ENCODE results near the gene SLC30A3.
"Not testable (repeated sequence)": the region's sequence is repeated elsewhere in the genome, so short reads cannot be mapped to it uniquely, and the experiment has no call there.

SLC30A3 gene

DNA sequence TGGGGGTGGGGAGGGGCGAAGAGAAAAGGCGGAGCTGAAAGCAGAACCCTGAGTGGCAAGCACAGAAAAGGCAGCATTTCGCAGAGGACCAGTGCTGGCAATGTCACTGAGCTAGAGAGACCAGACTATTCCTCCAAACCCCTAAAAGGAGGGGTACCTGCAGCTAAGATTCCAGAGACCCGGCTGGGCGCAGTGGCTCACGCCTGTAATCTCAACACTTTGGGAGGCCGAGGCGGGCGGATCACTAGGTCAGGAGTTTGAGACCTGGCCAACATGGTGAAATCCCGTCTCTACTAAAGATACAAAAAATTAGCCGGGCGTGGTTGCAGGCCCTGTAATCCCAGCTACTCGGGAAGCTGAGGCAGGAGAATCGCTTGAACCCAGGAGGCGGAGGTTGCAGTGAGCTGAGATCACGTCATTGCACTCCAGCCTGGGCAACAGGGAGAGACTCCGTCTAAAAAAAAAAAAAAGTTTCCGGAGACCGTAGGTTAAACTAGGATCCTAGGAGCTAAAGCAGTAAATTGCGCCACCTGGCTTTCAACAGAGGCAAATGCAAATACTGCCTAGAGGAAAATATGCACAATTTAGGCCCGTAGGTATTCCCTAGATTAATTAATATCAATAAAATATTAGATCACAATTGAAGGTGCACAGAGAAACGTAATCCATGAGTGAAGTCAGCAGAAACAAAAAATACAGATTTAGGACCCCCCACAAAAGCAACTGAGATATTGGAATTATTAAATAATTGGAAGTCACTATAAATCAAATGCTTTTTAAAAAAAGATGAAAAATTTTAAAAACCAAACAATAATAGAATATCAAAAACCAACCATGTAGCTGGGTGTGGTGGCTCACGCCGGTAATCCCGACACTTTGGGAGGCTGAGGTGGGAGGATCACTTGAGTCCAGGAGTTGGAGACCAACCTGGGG lies 40.5 kb upstream of the SLC30A3 start:
- Histone ChIP-seq H3K56ac (ENCODE audit: low read length) (peak overlapping the region; percentile 56), H3K79me2 (ENCODE audit: control insufficient read depth, insufficient read depth, low read length) (no peaks in the 10 kb centered on the region), H3K9ac (ENCODE audit: low read length) (peak overlapping the region; percentile 44), H3K23ac (ENCODE audit: low read length) (no peak overlapping the region), H3K4me2 (ENCODE audit: low read length) (no peak overlapping the region), H4K5ac (ENCODE audit: low read length) (no peak overlapping the region), H3K4me1 (ENCODE audit: control insufficient read depth, low read depth, low read length) (no peaks in the 10 kb centered on the region), H3K36me3 (ENCODE audit: control insufficient read depth, insufficient read depth, low read length) (no peaks in the 10 kb centered on the region), H3K27ac (ENCODE audit: low read depth, low read length) (no peak overlapping the region), H2BK5ac (ENCODE audit: low read length) (no peak overlapping the region), H3K4ac (ENCODE audit: low read depth, low read length) (no peak overlapping the region), H3K27me3 (ENCODE audit: insufficient read depth, low read length, poor library complexity) (peaks cover 21% of the 10 kb centered on the region), H2BK120ac (ENCODE audit: low read depth, low read length) (no peak overlapping the region), H3K4me3 (ENCODE audit: low read length) (no peak overlapping the region), H3K18ac (ENCODE audit: low read length) (no peak overlapping the region), H2BK15ac (replicated peaks; ENCODE audit: low read depth) (no peak overlapping the region), H2AK5ac (ENCODE audit: low read length) (no peak overlapping the region), H3K79me1 (ENCODE audit: low read length) (no peaks in the 10 kb centered on the region), H4K8ac (ENCODE audit: low read depth, low read length) (no peak overlapping the region)
- no CpG with 5 or more reads among the region's 25 CpGs for WGBS (ENCODE audit: extremely low coverage, insufficient coverage, low lambda C conversion rate)
- DNase-seq: peak; percentile 85

DNA sequence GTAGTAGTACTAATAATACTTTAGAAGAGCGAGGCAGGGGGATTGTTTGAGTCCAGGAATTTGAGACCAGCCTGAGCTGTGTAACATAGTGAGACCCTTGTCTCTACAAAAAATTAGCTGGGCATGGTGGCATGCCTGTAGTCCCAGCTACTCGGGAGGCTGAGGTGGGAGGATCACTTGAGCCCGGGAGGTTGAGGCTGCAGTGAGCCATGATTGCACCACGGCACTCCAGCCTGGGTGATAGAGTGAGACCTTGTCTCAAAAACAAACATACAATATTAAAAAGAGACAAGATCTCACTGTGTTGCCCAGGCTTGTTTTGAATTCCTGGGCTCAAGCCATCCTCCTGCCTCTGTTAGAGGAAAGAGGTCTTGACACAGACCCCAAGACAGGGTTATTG lies 37.8 kb upstream of the SLC30A3 start:
- H2AK5ac ChIP-seq (ENCODE audit: low read length); H3K23ac ChIP-seq (ENCODE audit: low read length); H3K4me3 ChIP-seq (ENCODE audit: low read length); DNase-seq; H3K18ac ChIP-seq (ENCODE audit: low read length); H3K79me1 ChIP-seq (ENCODE audit: low read length); H3K4me2 ChIP-seq (ENCODE audit: low read length); H4K8ac ChIP-seq (ENCODE audit: low read depth, low read length); H3K36me3 ChIP-seq (ENCODE audit: control insufficient read depth, insufficient read depth, low read length); H3K27ac ChIP-seq (ENCODE audit: low read depth, low read length); H3K79me2 ChIP-seq (ENCODE audit: control insufficient read depth, insufficient read depth, low read length); H4K5ac ChIP-seq (ENCODE audit: low read length); H3K9ac ChIP-seq (ENCODE audit: low read length); H3K4me1 ChIP-seq (ENCODE audit: control insufficient read depth, low read depth, low read length); H2BK5ac ChIP-seq (ENCODE audit: low read length); H3K27me3 ChIP-seq (ENCODE audit: insufficient read depth, low read length, poor library complexity); H3K4ac ChIP-seq (ENCODE audit: low read depth, low read length); H3K56ac ChIP-seq (ENCODE audit: low read length); H2BK120ac ChIP-seq (ENCODE audit: low read depth, low read length); H2BK15ac ChIP-seq (replicated peaks; ENCODE audit: low read depth): not testable (repeated sequence)
- WGBS (ENCODE audit: extremely low coverage, insufficient coverage, low lambda C conversion rate): no CpG with 5 or more reads among the region's 4 CpGs

DNA sequence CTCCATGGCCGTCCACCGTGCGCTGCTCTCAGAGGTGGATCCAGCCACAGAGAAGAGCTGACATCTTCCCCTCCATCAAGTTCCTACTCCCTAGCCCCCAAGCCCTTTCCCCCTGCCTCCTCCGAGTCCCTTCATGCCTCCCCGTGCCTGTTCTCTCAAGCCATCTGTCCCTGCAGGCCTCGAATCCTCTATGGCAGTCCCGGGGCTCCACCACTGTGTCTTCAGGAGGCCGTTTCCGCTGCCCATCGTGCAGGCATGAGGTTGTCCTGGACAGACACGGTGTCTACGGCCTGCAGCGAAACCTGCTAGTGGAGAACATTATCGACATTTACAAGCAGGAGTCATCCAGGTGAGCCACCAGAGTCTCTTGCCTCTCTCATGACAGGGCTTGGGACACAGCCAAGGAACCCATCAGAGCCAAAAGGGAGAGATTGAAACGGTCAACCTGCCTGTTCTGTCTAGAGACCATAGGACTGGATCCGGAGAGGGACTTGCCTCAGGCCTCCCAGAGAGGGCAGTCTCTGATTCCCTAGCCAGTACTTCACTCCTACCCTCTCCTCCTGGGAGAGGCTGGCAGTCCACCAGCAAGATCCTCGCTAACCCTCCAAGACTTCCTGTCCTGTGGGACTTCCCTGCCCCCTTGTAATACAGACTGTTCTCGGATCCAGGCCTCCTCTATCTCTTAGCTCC lies 35.7 kb upstream of the SLC30A3 start:
- Histone ChIP-seq H3K27me3 (ENCODE audit: insufficient read depth, low read length, poor library complexity) (no peaks in the 10 kb centered on the region), H2BK15ac (replicated peaks; ENCODE audit: low read depth) (no peak overlapping the region), H2BK5ac (ENCODE audit: low read length) (no peak overlapping the region), H3K18ac (ENCODE audit: low read length) (no peak overlapping the region), H3K4me1 (ENCODE audit: control insufficient read depth, low read depth, low read length) (no peaks in the 10 kb centered on the region), H3K4ac (ENCODE audit: low read depth, low read length) (no peak overlapping the region), H3K9ac (ENCODE audit: low read length) (no peak overlapping the region), H2AK5ac (ENCODE audit: low read length) (no peak overlapping the region), H3K4me2 (ENCODE audit: low read length) (no peak overlapping the region), H3K27ac (ENCODE audit: low read depth, low read length) (no peak overlapping the region), H3K36me3 (ENCODE audit: control insufficient read depth, insufficient read depth, low read length) (no peaks in the 10 kb centered on the region), H3K23ac (ENCODE audit: low read length) (no peak overlapping the region), H3K79me1 (ENCODE audit: low read length) (no peaks in the 10 kb centered on the region), H3K56ac (ENCODE audit: low read length) (no peak overlapping the region), H4K5ac (ENCODE audit: low read length) (no peak overlapping the region), H2BK120ac (ENCODE audit: low read depth, low read length) (no peak overlapping the region), H3K79me2 (ENCODE audit: control insufficient read depth, insufficient read depth, low read length) (no peaks in the 10 kb centered on the region), H4K8ac (ENCODE audit: low read depth, low read length) (no peak overlapping the region), H3K4me3 (ENCODE audit: low read length) (no peak overlapping the region)
- WGBS (ENCODE audit: extremely low coverage, insufficient coverage, low lambda C conversion rate): no CpG with 5 or more reads among the region's 18 CpGs
- no peak for DNase-seq

DNA sequence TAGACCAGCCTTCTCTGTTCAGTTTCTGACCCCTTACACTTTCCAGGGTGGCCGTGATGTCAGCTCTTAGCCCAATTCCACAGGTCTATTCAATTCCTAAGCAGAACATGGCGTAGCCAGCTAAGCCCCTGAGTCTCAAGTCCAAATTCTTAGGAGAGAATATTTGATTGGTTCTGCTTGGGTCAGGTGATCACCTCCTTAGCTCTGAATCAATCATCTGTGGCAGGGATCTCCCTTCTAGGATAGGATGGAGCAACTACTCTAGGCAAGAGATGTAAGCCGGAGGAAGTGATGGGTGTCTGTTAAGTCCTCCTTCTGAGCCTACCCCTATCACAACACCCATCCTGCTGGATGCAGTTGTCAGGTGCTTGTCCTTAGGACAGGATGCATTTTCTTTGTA lies 34.3 kb upstream of the SLC30A3 start:
- H3K79me2 ChIP-seq (ENCODE audit: control insufficient read depth, insufficient read depth, low read length): no peaks in the 10 kb centered on the region
- H2AK5ac ChIP-seq (ENCODE audit: low read length): no peak overlapping the region
- no peaks in the 10 kb centered on the region for H3K27me3 ChIP-seq (ENCODE audit: insufficient read depth, low read length, poor library complexity)

DNA sequence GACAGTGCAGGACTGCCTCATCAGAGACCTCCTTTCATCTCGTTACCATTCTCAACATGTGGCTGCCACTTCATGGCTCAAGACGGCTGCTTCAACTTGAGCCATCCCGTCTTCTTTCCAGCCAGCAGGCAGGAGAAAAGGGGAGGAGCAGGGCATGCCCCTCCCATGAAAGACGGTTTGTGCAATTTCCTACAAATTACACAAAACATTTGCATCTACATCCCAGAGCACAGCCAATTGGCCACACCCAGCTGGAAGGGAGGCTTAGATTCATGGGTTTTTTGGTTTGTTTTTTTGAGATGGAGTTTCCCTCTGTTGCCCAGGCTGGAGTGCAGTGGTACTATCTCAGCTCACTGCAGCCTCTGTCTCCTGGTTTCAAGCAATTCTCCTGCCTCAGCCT lies 33.6 kb upstream of the SLC30A3 start:
- no peaks in the 10 kb centered on the region for H3K27me3 ChIP-seq (ENCODE audit: insufficient read depth, low read length, poor library complexity)
- H4K5ac ChIP-seq (ENCODE audit: low read length): no peak overlapping the region
- no peak for DNase-seq
- no peak overlapping the region for H2AK5ac ChIP-seq (ENCODE audit: low read length)
- no peaks in the 10 kb centered on the region for H3K36me3 ChIP-seq (ENCODE audit: control insufficient read depth, insufficient read depth, low read length)
- H3K4ac ChIP-seq (ENCODE audit: low read depth, low read length): no peak overlapping the region
- no peak overlapping the region for H2BK120ac ChIP-seq (ENCODE audit: low read depth, low read length)
- WGBS (ENCODE audit: extremely low coverage, insufficient coverage, low lambda C conversion rate): no CpG with 5 or more reads among the region's 4 CpGs
- H3K79me2 ChIP-seq (ENCODE audit: control insufficient read depth, insufficient read depth, low read length): no peaks in the 10 kb centered on the region
- H3K79me1 ChIP-seq (ENCODE audit: low read length): no peaks in the 10 kb centered on the region
- no peak overlapping the region for H3K9ac ChIP-seq (ENCODE audit: low read length)
- no peak overlapping the region for H3K4me2 ChIP-seq (ENCODE audit: low read length)
- H2BK5ac ChIP-seq (ENCODE audit: low read length): no peak overlapping the region
- H3K27ac ChIP-seq (ENCODE audit: low read depth, low read length): no peak overlapping the region
- H2BK15ac ChIP-seq (replicated peaks; ENCODE audit: low read depth): no peak overlapping the region
- H3K23ac ChIP-seq (ENCODE audit: low read length): no peak overlapping the region
- H3K56ac ChIP-seq (ENCODE audit: low read length): no peak overlapping the region
- peaks cover 2% of the 10 kb centered on the region for H3K4me1 ChIP-seq (ENCODE audit: control insufficient read depth, low read depth, low read length)
- H3K18ac ChIP-seq (ENCODE audit: low read length): no peak overlapping the region
- no peak overlapping the region for H4K8ac ChIP-seq (ENCODE audit: low read depth, low read length)
- H3K4me3 ChIP-seq (ENCODE audit: low read length): no peak overlapping the region

More for the DNA sequence above, 34.3 kb upstream of the SLC30A3 start:
- Histone ChIP-seq H3K4me1 (ENCODE audit: control insufficient read depth, low read depth, low read length) (peaks cover 2% of the 10 kb centered on the region), H3K4ac (ENCODE audit: low read depth, low read length) (no peak overlapping the region), H4K8ac (ENCODE audit: low read depth, low read length) (no peak overlapping the region), H3K56ac (ENCODE audit: low read length) (no peak overlapping the region), H3K27ac (ENCODE audit: low read depth, low read length) (no peak overlapping the region), H3K18ac (ENCODE audit: low read length) (no peak overlapping the region), H2BK120ac (ENCODE audit: low read depth, low read length) (no peak overlapping the region), H3K9ac (ENCODE audit: low read length) (no peak overlapping the region), H4K5ac (ENCODE audit: low read length) (no peak overlapping the region), H3K23ac (ENCODE audit: low read length) (no peak overlapping the region), H2BK5ac (ENCODE audit: low read length) (no peak overlapping the region), H3K36me3 (ENCODE audit: control insufficient read depth, insufficient read depth, low read length) (no peaks in the 10 kb centered on the region), H2BK15ac (replicated peaks; ENCODE audit: low read depth) (no peak overlapping the region), H3K4me3 (ENCODE audit: low read length) (no peak overlapping the region), H3K79me1 (ENCODE audit: low read length) (no peaks in the 10 kb centered on the region), H3K4me2 (ENCODE audit: low read length) (no peak overlapping the region)
- no peak for DNase-seq
- WGBS (ENCODE audit: extremely low coverage, insufficient coverage, low lambda C conversion rate): no CpG with 5 or more reads among the region's 3 CpGs

Measured in mesendoderm (in vitro differentiated cells).